Activated B cell treated with CpG ODN at 0.5 μM for 24 hours (primary cell): ENCODE data around the gene DUOXA2. TPM values are rescaled to one million over a fixed set of nuclear protein-coding genes. Genes with fewer than 3 reads are reported as not detected.
A peak's percentile ranks its signal among the peaks of the same experiment; 100 is the strongest.

Experiments used
- ATAC-seq: fragments of 200-7000 bp; cut with Tn5 transposase; one replicate; pipeline ENCODE4 v1.10.0; 2021; ENCODE audit warnings: low read depth, mild to moderate bottlenecking, moderate library complexity
- CTCF ChIA-PET: fragments of 350-600 bp; sonication (Branson Sonifier 250); formaldehyde crosslinking; loops from one replicate; lab custom pipeline; 2021; ENCODE audit warnings: antibody characterized with exemption; lab: Charles Lee
- POLR2A ChIA-PET: fragments of 350-600 bp; sonication (Branson Sonifier 250); formaldehyde crosslinking; loops from one replicate; lab custom pipeline; 2021; ENCODE audit warnings: antibody characterized with exemption; lab: Charles Lee
- DNase-seq: peaks from one replicate; pipeline ENCODE4 v3.0.0; 2022
- H3K27ac Mint-ChIP-seq: one replicate; pipeline ENCODE4 v1.8.0; 2020; ENCODE audit warnings: mixed read lengths
- H3K27me3 Mint-ChIP-seq: one replicate; pipeline ENCODE4 v1.8.0; 2021; ENCODE audit warnings: mixed read lengths
- H3K36me3 Mint-ChIP-seq: one replicate; pipeline ENCODE4 v1.8.0; 2021; ENCODE audit warnings: low read depth, mixed read lengths
- H3K4me1 Mint-ChIP-seq: one replicate; pipeline ENCODE4 v1.8.0; 2021; ENCODE audit warnings: mixed read lengths
- H3K4me3 Mint-ChIP-seq: one replicate; pipeline ENCODE4 v1.8.0; 2020; ENCODE audit warnings: mild to moderate bottlenecking, mixed read lengths
- H3K9me3 Mint-ChIP-seq: one replicate; pipeline ENCODE4 v1.8.0; 2020; ENCODE audit warnings: mixed read lengths
- intact Hi-C: fragments of 100-400 bp; cut with micrococcal nuclease; formaldehyde crosslinking; loops from one replicate; pipeline ENCODE4 v1.15.1; 2024
- total RNA-seq: library from RNA; stranded (reverse); gene quantifications from 2 replicates; pipeline ENCODE4 v1.2.3, GENCODE V29; 2022
- TF ChIP-seq, protein P1 (sequence below): fragments of 200-600 bp; IDR thresholded peaks from one replicate; pipeline ENCODE4 v1.8.0; 2022; ENCODE audit warnings: antibody characterized with exemption, mild to moderate bottlenecking

The DUOXA2 gene
- total RNA-seq, 1 donor from 2014 or later, result not detected

DNA sequence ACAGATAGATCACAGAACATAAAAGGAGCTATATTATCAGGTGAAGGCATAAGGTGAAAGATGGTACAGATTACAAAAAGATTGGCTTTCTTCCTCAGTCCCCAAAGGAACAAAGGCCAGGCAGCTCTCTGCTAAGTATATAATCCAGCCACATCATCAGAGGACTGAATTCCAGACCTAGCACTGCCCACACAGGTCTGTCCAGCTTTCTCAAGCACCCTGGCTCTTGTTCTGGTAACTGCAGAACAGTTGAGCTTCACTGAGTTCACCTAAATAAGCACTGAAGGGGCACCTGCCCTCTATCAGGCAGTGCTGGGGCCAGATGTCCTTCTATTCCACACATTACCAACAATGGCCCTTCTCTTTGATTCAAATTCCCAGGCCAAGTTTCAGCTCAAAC is 9.3 kb downstream of the DUOXA2 start:
- ATAC-seq (no peak), DNase-seq (no peak)
- H3K36me3 Mint-ChIP-seq, result no peaks in the 10 kb centered on the region
- H3K4me3 Mint-ChIP-seq, result no peak overlapping the region
- H3K9me3 Mint-ChIP-seq, result no peaks in the 10 kb centered on the region
- POLR2A ChIA-PET, result no interaction called here
- CTCF ChIA-PET, result interaction anchor here (1.4 to 1.9 kb wide), 2 partner anchors 153 to 155 kb away, joined by 4 read pairs; no protein-coding TSS in a partner anchor
- intact Hi-C loops, result no loop called here
- peaks cover 57% of the 10 kb centered on the region for H3K27me3 Mint-ChIP-seq
- TF ChIP-seq, protein P1, sequence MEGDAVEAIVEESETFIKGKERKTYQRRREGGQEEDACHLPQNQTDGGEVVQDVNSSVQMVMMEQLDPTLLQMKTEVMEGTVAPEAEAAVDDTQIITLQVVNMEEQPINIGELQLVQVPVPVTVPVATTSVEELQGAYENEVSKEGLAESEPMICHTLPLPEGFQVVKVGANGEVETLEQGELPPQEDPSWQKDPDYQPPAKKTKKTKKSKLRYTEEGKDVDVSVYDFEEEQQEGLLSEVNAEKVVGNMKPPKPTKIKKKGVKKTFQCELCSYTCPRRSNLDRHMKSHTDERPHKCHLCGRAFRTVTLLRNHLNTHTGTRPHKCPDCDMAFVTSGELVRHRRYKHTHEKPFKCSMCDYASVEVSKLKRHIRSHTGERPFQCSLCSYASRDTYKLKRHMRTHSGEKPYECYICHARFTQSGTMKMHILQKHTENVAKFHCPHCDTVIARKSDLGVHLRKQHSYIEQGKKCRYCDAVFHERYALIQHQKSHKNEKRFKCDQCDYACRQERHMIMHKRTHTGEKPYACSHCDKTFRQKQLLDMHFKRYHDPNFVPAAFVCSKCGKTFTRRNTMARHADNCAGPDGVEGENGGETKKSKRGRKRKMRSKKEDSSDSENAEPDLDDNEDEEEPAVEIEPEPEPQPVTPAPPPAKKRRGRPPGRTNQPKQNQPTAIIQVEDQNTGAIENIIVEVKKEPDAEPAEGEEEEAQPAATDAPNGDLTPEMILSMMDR, result no peak
- H3K4me1 Mint-ChIP-seq, result peaks cover under 1% of the 10 kb centered on the region
- no peak overlapping the region for H3K27ac Mint-ChIP-seq

- CTCF ChIA-PET, result interaction anchor here (0.7 to 1.9 kb wide), 15 partner anchors 8 to 487 kb away, joined by 3 to 19 read pairs (median 4); a partner anchor contains a TSS
- peak; percentile 68 for ATAC-seq
- POLR2A ChIA-PET, result interaction anchor here (0.7 to 1.1 kb wide), 2 partner anchors 75 to 153 kb away, joined by 3 to 4 read pairs; no protein-coding TSS in a partner anchor
- TF ChIP-seq, protein P1, result no peak
- Mint-ChIP-seq H3K4me3 (no peak overlapping the region), H3K4me1 (peaks cover 7% of the 10 kb centered on the region), H3K27ac (no peak overlapping the region), H3K9me3 (no peaks in the 10 kb centered on the region), H3K36me3 (no peaks in the 10 kb centered on the region), H3K27me3 (peaks cover 59% of the 10 kb centered on the region)
- no peak for DNase-seq
- intact Hi-C loops, result loop anchor here (1.0 to 2.0 kb wide), 3 partner anchors 273 to 488 kb away; no protein-coding TSS in a partner anchor
Observed at GRCh38 chr15:45126535-45127158, 12.5 kb downstream of the DUOXA2 start.

DNA sequence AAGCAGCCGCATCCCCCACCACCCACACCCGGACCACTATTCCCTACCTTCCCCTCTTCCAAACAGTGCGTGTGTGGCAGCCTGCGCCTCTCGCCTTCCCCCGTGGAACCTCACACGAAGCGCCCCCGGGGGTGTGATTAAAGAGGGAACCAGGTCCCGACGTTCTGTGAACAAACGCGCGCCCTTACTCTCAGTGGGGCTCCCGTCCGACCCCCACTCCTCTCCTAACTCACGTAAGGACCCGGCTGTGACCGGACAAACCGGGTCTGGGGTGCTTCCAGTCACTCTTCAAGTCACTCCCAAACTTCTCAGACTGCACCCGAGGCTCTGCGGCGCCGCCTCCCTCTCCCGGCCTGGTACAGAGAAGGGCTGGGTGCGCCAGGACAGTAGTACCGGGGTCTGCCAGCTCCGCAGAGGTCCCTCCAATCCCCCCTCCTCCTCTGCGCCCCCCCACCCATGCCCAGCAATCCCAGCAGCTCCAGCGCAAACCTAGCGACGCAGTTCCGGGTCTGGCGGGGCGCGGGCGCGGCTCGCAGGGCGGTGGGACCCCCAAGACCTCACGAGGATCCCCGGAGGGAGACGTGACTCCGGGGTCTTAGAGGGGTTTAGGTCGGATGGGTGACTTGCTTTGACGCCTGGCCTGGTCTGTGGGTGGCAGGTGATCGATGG is 15.0 kb downstream of the DUOXA2 start:
- intact Hi-C loops, result no loop called here
- H3K27me3 Mint-ChIP-seq, result peaks cover 67% of the 10 kb centered on the region
- H3K36me3 Mint-ChIP-seq, result no peaks in the 10 kb centered on the region
- H3K9me3 Mint-ChIP-seq, result no peaks in the 10 kb centered on the region
- ATAC-seq (no peak), DNase-seq (no peak)
- peak overlapping the region; percentile 30 for H3K4me3 Mint-ChIP-seq
- POLR2A ChIA-PET, result no interaction called here
- TF ChIP-seq, protein P1, result no peak
- no peak overlapping the region for H3K27ac Mint-ChIP-seq
- CTCF ChIA-PET, result interaction anchor here (1.5 kb wide), 1 partner anchor 11 kb away, joined by 5 read pairs; no protein-coding TSS in a partner anchor
- peaks cover 7% of the 10 kb centered on the region for H3K4me1 Mint-ChIP-seq

DNA sequence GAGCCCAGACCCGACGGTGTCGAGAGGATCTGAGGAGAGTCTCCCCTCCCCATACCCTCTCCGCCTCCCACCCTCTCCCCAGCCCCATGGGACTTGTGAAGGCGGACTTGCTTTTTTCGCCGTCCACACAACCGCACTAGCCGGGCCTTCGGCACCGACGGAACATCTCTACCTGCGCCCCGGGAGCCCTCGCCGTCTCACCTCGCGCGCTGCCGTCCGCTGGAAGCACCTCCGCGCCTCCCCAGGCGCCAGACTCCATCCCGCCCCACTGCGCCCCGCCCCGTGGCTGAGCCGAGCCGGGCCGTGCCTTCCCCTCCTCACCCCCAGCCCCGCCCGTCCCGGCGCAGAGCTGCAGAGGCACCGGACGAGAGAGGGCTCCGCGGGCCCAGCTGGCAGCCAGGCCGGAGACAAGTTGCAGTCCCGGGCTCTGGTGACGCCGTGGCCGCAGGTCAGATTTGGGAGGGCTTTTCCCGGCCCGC is 15.6 kb downstream of the DUOXA2 start, which contains the start of the genes DUOX1 and DUOXA1:
TSS of gene DUOX1 (plus strand) at position 344 of the 479 bp plus-strand sequence. CDS start 1,973 bp downstream, outside the sequence.
TSS of gene DUOXA1 (minus strand) at position 229 of the 479 bp plus-strand sequence. CDS start 6,865 bp downstream, outside the sequence.
- DNase-seq, result no peak
- Mint-ChIP-seq H3K4me1 (peaks cover 9% of the 10 kb centered on the region), H3K4me3 (peak within 1 kb of the TSS; percentile 30), H3K27me3 (peaks cover 73% of the 10 kb centered on the region), H3K27ac (no peak within 1 kb of the TSS), H3K9me3 (no peaks in the 10 kb centered on the region), H3K36me3 (no peaks in the 10 kb centered on the region)
- ChIA-PET POLR2A (interaction anchor here (0.5 kb wide), 1 partner anchor 149 kb away, joined by 3 read pairs; no protein-coding TSS in a partner anchor), CTCF (interaction anchor here (0.7 to 1.4 kb wide), 2 partner anchors 11 to 34 kb away, joined by 3 to 8 read pairs; no protein-coding TSS in a partner anchor)
- intact Hi-C loops, result no loop called here
- ATAC-seq, result peak; percentile 80
- TF ChIP-seq, protein P1, result no peak
